SK-N-SH (cell line): ENCODE data around the gene PARP16. TPM values are rescaled to one million over a fixed set of nuclear protein-coding genes. Genes with fewer than 3 reads are reported as not detected.

Source experiments
- CTCF ChIA-PET: fragments of 300-600, 350-600 bp; formaldehyde crosslinking; extraction: SDS; loops from one replicate; lab custom pipeline; 2021; lab: Yijun Ruan, JAX
- POLR2A ChIA-PET: fragments of 350-600 bp; sonication (Branson Sonifier 250); formaldehyde crosslinking; extraction: SDS; loops from one replicate; lab custom pipeline; 2020; ENCODE audit warnings: antibody characterized with exemption, inconsistent platforms; lab: Yijun Ruan, JAX
- DNase-seq: peaks from one replicate; pipeline ENCODE4 v3.0.0; 2012
- H2AFZ ChIP-seq: fragments of 200-600 bp; sonication (generic); 2 replicates; pipeline ENCODE4 v1.8.1; 2016; ENCODE audit warnings: antibody characterized with exemption, mild to moderate bottlenecking, low read depth
- H3F3A ChIP-seq: fragments of 200-600 bp; sonication (generic); replicated peaks from 2 replicates; pipeline ENCODE3; 2016; ENCODE audit warnings: antibody characterized with exemption, mild to moderate bottlenecking; ENCODE audit not compliant: insufficient read depth
- H3K27ac ChIP-seq, 2 experiments: fragments of 200-500 bp in 1 of 2; fragments of 200-600 bp in 1 of 2; sonication (Bioruptor generic) in 1 of 2; sonication (generic), shearing (Covaris generic) in 1 of 2; 2 replicates each; pipeline versions ENCODE4 v1.5.1 to v1.6.1; 2014 to 2016; ENCODE audit warnings: low read depth in 2 of 2, inconsistent platforms in 1 of 2, low read length in 1 of 2, mild to moderate bottlenecking in 1 of 2, mixed read lengths in 1 of 2
- H3K27me3 ChIP-seq: fragments of 200-600 bp; sonication (generic), shearing (Covaris generic); 2 replicates; pipeline ENCODE4 v1.6.1; 2016; ENCODE audit warnings: mixed run types; ENCODE audit not compliant: insufficient read depth
- H3K36me3 ChIP-seq, 2 experiments: fragments of 200-500 bp in 1 of 2; fragments of 200-600 bp in 1 of 2; sonication (Bioruptor generic) in 1 of 2; sonication (generic) in 1 of 2; replicated peaks in 1 of 2; 2 replicates each; pipeline versions ENCODE3 to v1.5.1; 2014 to 2016; ENCODE audit warnings: low read length in 1 of 2, mild to moderate bottlenecking in 1 of 2; ENCODE audit not compliant: insufficient read depth in 2 of 2, control insufficient read depth in 1 of 2
- H3K4me1 ChIP-seq, 2 experiments: fragments of 200-500 bp in 1 of 2; fragments of 200-600 bp in 1 of 2; sonication (Bioruptor generic) in 1 of 2; sonication (generic), shearing (Covaris generic) in 1 of 2; 2 replicates each; pipeline versions ENCODE4 v1.5.1 to v1.6.1; 2014 to 2016; ENCODE audit warnings: low read depth in 1 of 2, low read length in 1 of 2, mixed run types in 1 of 2; ENCODE audit not compliant: insufficient read depth in 2 of 2, control insufficient read depth in 1 of 2
- H3K4me2 ChIP-seq: fragments of 200-600 bp; sonication (generic), shearing (Covaris generic); 2 replicates; pipeline ENCODE4 v1.6.1; 2017; ENCODE audit warnings: mixed run types
- H3K4me3 ChIP-seq, 2 experiments: fragments of 200-500 bp in 1 of 2; fragments of 200-600 bp in 1 of 2; sonication (Bioruptor generic) in 1 of 2; sonication (generic), shearing (Covaris generic) in 1 of 2; 2 replicates each; pipeline versions ENCODE4 v1.5.1 to v1.8.1; 2014 to 2016; ENCODE audit warnings: low read depth in 2 of 2, inconsistent platforms in 1 of 2, low read length in 1 of 2, mild to moderate bottlenecking in 1 of 2, mixed read lengths in 1 of 2, moderate library complexity in 1 of 2
- H3K79me2 ChIP-seq: fragments of 200-600 bp; sonication (generic); 2 replicates; pipeline ENCODE4 v1.8.1; 2017; ENCODE audit warnings: mild to moderate bottlenecking; ENCODE audit not compliant: insufficient read depth
- H3K9ac ChIP-seq: fragments of 200-600 bp; sonication (generic); 2 replicates; pipeline ENCODE4 v1.6.1; 2017; ENCODE audit warnings: mixed run types
- H3K9me2 ChIP-seq: fragments of 200-600 bp; sonication (generic); 2 replicates; pipeline ENCODE4 v1.6.1; 2017; ENCODE audit warnings: mixed run types
- H3K9me3 ChIP-seq: fragments of 200-600 bp; sonication (generic); 2 replicates; pipeline ENCODE4 v1.6.1; 2017; ENCODE audit warnings: mixed run types, mild to moderate bottlenecking, moderate library complexity
- H4K20me1 ChIP-seq: fragments of 200-600 bp; sonication (generic); 2 replicates; pipeline ENCODE4 v1.6.1; 2017; ENCODE audit warnings: mild to moderate bottlenecking, mixed run types; ENCODE audit not compliant: insufficient read depth
- CHD2 ChIP-seq: fragments of 150-350 bp; IDR thresholded peaks from 2 replicates; pipeline ENCODE4 v1.6.1; 2018; ENCODE audit warnings: low read length; ENCODE audit not compliant: partially characterized antibody
- ELF1 ChIP-seq: IDR thresholded peaks from 2 replicates; pipeline ENCODE4 v1.4.0; 2012
- EP300 ChIP-seq, 2 experiments: IDR thresholded peaks; 2 replicates each; pipeline versions ENCODE4 v1.4.0 to v1.6.1; 2012; ENCODE audit warnings: borderline replicate concordance in 1 of 2, low read depth in 1 of 2, low read length in 1 of 2
- FOSL2 ChIP-seq: IDR thresholded peaks from 2 replicates; pipeline ENCODE4 v1.4.0; 2012; ENCODE audit warnings: low read depth, mild to moderate bottlenecking, moderate library complexity, borderline replicate concordance
- FOXJ3 ChIP-seq: sonication (generic); formaldehyde crosslinking; IDR thresholded peaks from 2 replicates; pipeline ENCODE4 v1.5.1; 2020; ENCODE audit warnings: mild to moderate bottlenecking, missing genetic modification reagents
- GABPA ChIP-seq: IDR thresholded peaks from 2 replicates; pipeline ENCODE4 v1.4.0; 2012; ENCODE audit warnings: low read depth, mild to moderate bottlenecking
- NFIC ChIP-seq: IDR thresholded peaks from 2 replicates; pipeline ENCODE4 v1.4.0; 2012; ENCODE audit warnings: borderline replicate concordance
- NRF1 ChIP-seq: IDR thresholded peaks from 2 replicates; pipeline ENCODE4 v1.6.1; 2012; ENCODE audit warnings: low read depth, mild to moderate bottlenecking, low read length
- RAD21 ChIP-seq: IDR thresholded peaks from 2 replicates; pipeline ENCODE4 v1.6.1; 2012; ENCODE audit warnings: mild to moderate bottlenecking, low read length
- RCOR1 ChIP-seq: fragments of 150-350 bp; IDR thresholded peaks from 2 replicates; pipeline ENCODE4 v1.6.1; 2017; ENCODE audit warnings: antibody characterized with exemption, low read length
- SMC3 ChIP-seq: IDR thresholded peaks from 2 replicates; pipeline ENCODE4 v1.6.1; 2012; ENCODE audit warnings: low read depth, low read length, improper control_type of control experiment
- YY1 ChIP-seq: IDR thresholded peaks from 2 replicates; pipeline ENCODE4 v1.4.0; 2012; ENCODE audit warnings: low read depth, mild to moderate bottlenecking
- WGBS: methylation state at CpG from one replicate; pipeline ENCODE4 v1.1.6; 2017; ENCODE audit warnings: low lambda C conversion rate; 5-methylcytosine and 5-hydroxymethylcytosine counted together
- polyA plus RNA-seq, 3 experiments: library from polyadenylated mRNA; depleted of rRNA; stranded (reverse); fragments of >200 nt; gene quantifications; 2 replicates each; pipeline ENCODE4 v1.2.3, GENCODE V29; 2012
- TF ChIP-seq, protein P1 (sequence below): IDR thresholded peaks from 2 replicates; pipeline ENCODE4 v1.4.0; 2012; ENCODE audit warnings: low read depth, borderline replicate concordance
- TF ChIP-seq, protein P2 (sequence below): IDR thresholded peaks from 2 replicates; pipeline ENCODE4 v1.4.0; 2012; ENCODE audit warnings: low read depth, borderline replicate concordance

PARP16 gene
- polyA plus RNA-seq, 1 of the 3 experiments (the other 2 are of a cell fraction): 6.3 TPM

DNA sequence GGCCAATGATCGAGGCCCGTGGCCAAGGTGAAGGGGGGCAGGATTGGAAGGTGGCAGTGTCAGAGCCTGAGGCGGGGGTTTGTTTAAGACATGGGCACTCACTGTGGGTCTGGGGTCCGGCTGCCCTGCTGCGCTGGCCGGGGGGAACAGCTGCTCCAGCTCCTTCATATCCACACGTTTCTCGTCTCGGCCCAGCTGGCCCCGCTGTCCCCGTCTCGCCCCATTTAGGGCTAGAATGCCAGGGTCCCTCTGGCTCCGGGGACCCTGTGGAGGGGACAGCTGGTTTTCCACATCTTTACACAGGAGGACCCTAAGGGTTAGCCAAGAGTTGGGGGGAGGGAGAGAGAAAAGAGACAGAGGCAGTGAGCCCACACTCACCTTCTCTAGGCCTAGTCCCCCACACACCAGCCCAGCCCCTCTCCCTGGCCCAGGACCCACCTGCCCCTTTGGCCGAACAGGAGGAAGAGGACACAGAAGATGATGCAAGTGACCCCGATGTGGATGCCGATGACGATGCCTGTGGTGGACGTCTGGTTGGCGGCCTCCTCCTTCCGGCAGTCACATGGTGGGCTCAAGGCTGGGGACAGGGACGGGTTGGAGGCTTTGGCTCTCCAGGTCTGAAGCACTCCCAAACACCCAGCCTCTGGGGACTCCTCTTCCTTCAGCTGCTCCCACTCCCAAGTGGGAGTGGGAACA lies 42.8 kb upstream of the PARP16 start (continued):
- TF ChIP-seq FOSL2 (no peak), GABPA (no peak), CHD2 (no peak), NFIC (no peak), YY1 (no peak), SMC3 (no peak), ELF1 (no peak)
- TF ChIP-seq, protein P1, sequence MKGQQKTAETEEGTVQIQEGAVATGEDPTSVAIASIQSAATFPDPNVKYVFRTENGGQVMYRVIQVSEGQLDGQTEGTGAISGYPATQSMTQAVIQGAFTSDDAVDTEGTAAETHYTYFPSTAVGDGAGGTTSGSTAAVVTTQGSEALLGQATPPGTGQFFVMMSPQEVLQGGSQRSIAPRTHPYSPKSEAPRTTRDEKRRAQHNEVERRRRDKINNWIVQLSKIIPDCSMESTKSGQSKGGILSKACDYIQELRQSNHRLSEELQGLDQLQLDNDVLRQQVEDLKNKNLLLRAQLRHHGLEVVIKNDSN: no peak

DNA sequence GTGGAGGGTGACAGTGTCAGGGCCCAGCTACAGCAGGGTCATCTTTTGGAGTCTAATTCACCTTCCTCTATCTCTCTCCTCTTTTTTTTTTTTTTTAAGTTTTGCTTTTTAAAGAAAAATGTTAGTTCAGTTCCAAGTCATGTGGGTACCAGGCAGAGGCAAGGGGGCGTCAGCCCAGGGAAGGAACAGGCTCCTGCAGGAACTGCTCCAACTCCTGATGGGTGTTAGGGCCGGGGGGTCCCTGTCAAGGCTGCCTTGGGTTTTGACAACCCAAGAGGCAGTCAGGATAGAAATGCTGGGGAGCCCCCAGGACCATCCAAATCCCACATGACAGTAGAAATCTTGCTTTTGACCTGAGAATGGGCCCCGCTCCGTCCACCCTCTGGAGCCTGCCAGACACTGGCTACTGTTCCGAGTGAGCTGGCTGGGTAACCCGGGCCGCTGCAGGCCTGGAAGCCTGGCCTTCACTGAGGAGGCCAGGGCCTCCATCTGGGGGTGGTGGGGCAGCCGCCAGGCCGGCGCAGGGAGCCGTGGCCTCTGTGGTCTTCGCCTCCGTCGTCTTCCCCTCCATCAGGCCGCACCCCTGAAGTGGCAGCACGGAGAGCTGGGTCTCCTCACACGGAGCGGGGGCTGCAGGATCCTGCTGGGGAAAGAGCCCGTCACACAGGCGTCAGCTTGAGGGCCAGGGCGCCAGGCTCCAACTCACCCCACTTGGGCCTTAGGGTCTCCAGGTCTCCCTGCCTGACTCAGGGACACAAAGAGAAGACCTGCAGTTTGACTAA lies 42.0 kb upstream of the PARP16 start:
- no peak overlapping the region for H3K27ac ChIP-seq
- ChIA-PET CTCF (interaction anchor here (1.0 to 21.5 kb wide), 3 partner anchors 9 to 55 kb away, joined by 3 to 969 read pairs (median 15); partner anchors contain the start of gene IGDCC3), POLR2A (no interaction called here)
- H3K4me3 ChIP-seq: no peak overlapping the region
- peak; percentile 30 for DNase-seq
- no peak overlapping the region for H2AFZ ChIP-seq
- no peaks in the 10 kb centered on the region for H3K27me3 ChIP-seq
- no peaks in the 10 kb centered on the region for H3F3A ChIP-seq
- H4K20me1 ChIP-seq: no peaks in the 10 kb centered on the region
- WGBS: 84% methylated on average over 9 of the region's 21 CpGs
- no peaks in the 10 kb centered on the region for H3K9me2 ChIP-seq
- H3K4me2 ChIP-seq: no peak overlapping the region
- H3K79me2 ChIP-seq: no peaks in the 10 kb centered on the region
- H3K4me1 ChIP-seq: peaks cover 0 to 13% of the 10 kb centered on the region in 2 experiments; a peak in 1 of 4 replicates
- H3K36me3 ChIP-seq: no peaks in the 10 kb centered on the region
- H3K9ac ChIP-seq: no peak overlapping the region
- no peaks in the 10 kb centered on the region for H3K9me3 ChIP-seq
- TF ChIP-seq SMC3 (no peak), RAD21 (no peak), FOXJ3 (no peak), CHD2 (no peak), RCOR1 (no peak), GABPA (no peak), NRF1 (no peak), EP300 (IDR thresholded peaks at IDR 0.05; ENCODE audit: borderline replicate concordance in 1 of 2, low read depth in 1 of 2, low read length in 1 of 2) (no peak)
- TF ChIP-seq, protein P2, sequence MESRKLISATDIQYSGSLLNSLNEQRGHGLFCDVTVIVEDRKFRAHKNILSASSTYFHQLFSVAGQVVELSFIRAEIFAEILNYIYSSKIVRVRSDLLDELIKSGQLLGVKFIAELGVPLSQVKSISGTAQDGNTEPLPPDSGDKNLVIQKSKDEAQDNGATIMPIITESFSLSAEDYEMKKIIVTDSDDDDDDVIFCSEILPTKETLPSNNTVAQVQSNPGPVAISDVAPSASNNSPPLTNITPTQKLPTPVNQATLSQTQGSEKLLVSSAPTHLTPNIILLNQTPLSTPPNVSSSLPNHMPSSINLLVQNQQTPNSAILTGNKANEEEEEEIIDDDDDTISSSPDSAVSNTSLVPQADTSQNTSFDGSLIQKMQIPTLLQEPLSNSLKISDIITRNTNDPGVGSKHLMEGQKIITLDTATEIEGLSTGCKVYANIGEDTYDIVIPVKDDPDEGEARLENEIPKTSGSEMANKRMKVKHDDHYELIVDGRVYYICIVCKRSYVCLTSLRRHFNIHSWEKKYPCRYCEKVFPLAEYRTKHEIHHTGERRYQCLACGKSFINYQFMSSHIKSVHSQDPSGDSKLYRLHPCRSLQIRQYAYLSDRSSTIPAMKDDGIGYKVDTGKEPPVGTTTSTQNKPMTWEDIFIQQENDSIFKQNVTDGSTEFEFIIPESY: no peak
- TF ChIP-seq, protein P1: no peak
